NB4 (cell line): ENCODE results near the gene COPB2.

Experiments
- MYC ChIP-seq: IDR thresholded peaks from 2 replicates; pipeline ENCODE4 v1.6.1; 2011; ENCODE audit warnings: low read depth, low read length
- POLR2A ChIP-seq: IDR thresholded peaks from 2 replicates; pipeline ENCODE4 v1.6.1; 2011; ENCODE audit warnings: mild to moderate bottlenecking; ENCODE audit not compliant: insufficient read length; ENCODE audit errors: extremely low read depth

DNA sequence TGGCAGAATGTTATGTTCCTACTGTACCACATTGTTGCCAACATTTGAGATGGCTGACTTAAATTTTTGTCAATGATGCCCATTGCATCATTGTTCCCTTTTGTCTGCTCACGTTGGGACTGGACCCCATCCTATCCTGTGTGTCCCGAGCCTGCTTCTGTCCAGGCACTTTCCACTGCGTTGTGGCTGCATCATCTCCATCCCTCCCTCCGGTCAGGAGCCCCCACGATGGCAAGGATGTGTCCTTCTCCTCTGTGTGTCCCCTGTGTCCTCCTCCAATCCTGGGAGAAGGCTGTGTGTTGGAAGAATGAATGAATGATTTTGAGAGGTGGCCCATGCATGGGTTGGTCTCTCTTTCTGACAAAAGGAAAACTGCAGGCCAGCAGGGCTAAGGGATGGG lies 65.0 kb downstream of the COPB2 start:
- no peak for TF ChIP-seq POLR2A
- TF ChIP-seq MYC = no peak
